ENCODE measurements around the gene ZNF132.
"Not testable (repeated sequence)": the region's sequence is repeated elsewhere in the genome, so short reads cannot be mapped to it uniquely, and the experiment has no call there.

Gene ZNF132

DNA sequence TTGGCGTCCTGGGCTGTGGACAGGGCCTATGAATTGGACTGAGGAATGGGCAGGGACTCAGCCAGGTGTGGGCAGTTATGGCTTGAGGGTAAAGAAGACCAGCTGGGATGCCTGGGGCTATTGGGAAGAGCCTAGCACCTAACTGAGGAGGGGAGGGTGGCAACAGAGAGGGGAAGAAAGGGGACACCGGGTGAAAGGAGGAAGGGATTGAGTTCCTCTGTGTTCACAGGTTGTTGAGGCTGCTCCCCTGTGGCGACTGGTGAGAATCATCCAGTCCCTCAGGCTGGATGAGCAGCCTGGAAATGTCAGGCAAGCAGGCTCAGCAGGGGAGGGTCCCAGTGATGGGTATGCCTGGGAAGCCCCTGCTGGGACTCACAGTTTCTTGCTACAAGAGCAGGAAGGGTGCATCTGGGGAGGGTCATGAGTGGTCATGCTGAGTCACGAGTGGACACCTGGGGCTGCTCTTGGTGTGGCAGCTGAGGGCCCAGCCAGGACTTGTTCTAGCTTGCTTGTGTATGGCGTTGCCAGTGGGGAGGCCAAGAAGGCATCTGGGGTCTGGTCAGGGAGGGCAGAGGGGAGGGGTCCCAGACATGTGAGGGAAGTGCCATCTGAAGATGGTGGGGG lies 28.4 kb upstream of the ZNF132 start:
- no peak for DNase-seq (ENCODE audit: low read depth in 3 of 3, low spot score in 1 of 3)

DNA sequence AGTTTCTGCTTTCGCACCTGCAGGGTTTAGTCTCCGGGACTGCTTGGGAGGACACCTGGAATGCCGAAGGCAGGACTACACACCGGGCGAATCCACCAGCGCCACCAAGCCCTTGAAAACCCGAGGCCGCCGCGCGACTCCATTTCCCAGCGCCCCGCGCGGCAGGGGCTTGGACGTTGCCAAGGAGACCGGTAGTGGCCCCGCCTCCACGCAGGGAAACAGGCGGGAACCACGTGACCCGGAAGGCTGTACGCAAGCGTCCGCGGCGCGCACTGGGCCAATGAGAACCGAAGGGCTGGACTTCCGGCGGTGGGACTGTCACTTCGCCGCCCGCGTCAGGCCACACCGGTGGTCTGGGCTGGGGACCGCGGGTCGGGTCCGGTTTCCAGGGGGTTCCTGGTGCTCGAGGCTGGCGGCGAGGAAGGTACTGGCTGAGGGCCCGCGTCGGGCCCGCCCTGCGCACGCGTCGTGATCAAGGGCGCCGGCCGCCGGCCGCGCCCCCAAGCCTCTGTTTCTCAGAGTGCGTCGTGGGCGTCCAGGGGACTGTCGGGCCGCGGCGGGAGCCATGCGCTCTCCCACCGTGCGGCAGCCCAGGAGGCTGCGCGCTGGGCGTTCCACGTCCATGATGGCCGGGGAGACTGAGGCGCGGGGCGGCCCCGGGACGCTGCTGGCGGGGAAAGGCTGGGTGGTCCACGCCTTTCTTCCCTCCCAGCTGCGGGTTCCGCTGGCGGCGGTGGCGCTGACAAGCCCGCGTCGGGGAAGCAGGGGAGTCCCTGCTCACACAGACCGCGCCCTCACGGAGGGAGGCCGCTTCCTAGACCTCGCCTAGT lies 27.0 kb upstream of the ZNF132 start, which contains the start of gene ZNF324:
ZNF324 (plus strand) TSS at position 321 of the 830 bp plus-strand sequence. CDS start 2,106 bp downstream, outside the sequence.
- DNase-seq (ENCODE audit: low read depth in 3 of 3, low spot score in 1 of 3), result peak; percentile 89 to 94 (median 91)

DNA sequence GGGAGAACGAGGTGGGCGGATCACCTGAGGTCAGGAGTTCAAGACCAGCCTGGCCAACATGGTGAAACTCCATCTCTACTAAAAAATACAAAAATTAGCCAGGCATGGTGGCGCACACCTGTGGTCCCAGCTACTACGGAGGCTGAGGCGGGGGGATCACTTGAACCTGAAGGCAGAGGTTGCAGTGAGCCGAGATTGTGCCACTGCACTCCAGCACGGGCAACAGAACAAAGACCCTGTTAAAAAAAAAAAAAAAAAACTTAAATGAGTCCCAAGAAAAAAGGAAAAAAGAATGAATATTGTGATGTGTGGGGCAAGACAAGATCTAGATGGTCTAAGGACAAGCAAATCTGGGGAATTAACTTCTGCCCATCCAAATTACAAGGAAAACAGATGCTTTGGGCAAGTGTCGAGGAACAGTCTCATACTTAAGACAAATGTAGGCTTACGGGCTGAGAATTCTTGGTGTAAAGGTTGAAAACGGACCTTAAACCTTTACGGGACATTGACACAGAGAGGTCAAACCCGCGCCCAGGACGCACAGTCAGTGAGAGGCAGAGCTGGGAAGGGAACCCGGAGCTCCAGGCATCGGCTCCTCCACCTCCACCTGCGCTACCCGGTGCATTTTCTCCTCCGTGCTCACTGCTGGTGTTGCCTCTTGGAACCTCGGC lies 26.3 kb upstream of the ZNF132 start:
- no peak for DNase-seq (ENCODE audit: low read depth in 3 of 3, low spot score in 1 of 3)

DNA sequence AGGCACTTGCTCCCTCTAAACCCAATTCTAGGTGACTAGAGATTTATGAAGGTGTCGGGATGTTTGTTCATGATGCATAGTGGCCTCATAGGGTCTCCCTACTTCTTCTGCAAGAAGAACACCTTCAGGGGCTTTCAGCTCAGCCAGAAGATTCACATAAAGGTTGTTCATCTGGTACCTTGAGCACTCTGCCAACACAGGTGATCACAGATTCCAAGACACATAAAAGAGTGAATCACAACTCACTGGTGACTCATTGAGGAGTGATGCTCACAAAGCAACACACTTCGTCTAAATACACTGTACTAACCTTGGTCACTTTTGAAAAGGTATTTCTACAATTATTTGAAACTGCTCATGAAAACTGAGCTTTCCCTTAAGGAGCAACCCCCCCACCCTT lies 20.1 kb upstream of the ZNF132 start:
- no peak for DNase-seq (ENCODE audit: low read depth in 3 of 3, low spot score in 1 of 3)

DNA sequence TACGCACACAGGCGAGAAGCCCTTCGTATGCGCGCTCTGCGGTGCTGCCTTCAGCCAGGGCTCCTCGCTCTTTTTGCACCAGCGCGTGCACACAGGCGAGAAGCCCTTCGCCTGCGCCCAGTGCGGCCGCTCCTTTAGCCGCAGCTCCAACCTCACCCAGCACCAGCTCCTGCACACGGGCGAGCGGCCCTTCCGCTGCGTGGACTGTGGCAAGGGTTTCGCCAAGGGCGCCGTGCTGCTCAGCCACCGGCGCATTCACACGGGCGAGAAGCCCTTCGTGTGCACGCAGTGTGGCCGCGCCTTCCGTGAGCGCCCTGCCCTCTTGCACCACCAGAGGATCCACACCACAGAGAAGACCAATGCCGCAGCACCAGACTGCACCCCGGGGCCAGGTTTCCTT lies 16.2 kb upstream of the ZNF132 start:
- no peak for DNase-seq (ENCODE audit: low read depth in 3 of 3, low spot score in 1 of 3)

DNA sequence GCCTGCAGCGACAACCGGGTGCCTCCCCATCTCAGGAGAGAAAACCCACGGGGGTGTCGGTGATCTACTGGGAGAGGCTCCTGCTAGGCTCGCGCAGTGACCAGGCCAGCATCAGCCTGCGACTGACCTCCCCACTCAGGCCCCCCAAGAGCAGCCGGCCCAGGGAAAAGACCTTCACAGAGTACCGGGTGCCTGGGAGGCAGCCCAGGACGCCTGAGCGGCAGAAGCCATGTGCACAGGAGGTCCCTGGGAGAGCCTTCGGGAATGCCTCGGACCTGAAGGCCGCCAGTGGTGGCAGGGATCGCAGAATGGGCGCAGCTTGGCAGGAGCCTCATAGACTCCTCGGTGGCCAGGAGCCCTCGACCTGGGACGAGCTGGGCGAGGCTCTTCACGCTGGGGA lies 15.4 kb upstream of the ZNF132 start:
- no peak for DNase-seq (ENCODE audit: low read depth in 3 of 3, low spot score in 1 of 3)

DNA sequence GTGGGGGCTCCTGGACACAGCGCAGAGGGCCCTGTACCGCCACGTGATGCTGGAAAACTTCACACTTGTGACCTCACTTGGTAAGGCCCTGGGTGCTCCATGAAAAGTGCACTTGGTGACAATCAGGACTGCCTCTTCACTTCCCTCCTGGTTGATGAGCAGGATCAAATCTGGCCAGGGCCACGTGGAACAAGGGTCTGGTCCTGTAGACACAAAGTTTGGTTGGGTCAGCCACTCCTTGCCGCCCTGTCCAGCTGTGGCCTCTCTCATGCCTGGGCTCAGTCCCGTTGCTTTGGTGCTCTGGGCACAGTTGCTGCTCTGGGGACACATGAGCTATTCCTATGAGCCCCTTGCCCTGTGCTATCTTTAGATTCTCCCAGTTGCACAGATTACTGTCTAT lies 13.8 kb upstream of the ZNF132 start:
- no peak for DNase-seq (ENCODE audit: low read depth in 3 of 3, low spot score in 1 of 3)

DNA sequence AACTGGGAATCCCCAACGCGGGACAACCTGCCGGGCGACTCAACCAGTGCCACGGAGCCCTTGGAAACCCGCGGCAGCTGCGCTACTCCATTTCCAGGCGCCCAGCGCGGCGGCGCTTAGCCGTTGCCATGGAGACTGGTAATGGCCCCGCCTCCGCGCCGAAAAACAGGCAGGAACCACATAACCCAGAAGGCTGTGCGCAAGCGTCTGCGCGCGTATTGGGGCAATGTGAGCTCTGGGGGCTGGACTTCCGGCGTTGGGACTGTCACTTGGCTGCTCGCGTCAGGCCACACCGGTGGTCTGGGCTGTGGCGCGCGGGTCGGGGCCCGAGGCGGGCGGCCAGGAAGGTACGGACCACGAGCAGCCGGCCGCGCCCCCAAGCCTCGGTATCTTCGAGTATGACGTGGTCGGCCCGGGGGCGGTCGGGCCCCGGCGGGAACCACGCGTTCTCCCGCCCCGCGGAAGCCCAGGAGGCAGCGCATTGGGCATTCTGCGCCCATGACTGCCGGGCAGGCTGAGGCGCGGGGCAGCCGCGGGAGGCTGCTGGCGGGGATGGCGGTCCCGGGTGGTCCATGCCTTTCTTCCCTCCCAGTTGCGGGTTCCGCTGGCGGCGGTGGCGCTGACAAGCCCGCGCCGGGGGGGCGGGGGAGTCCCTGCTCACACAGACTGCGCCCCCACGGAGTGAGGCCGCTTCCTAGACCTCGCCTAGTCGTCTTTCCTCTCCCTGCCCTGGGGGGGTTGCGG lies 11.6 kb upstream of the ZNF132 start, which contains the start of gene ZNF324B:
ZNF324B (plus strand) TSS at position 265 of the 744 bp plus-strand sequence. CDS start 2,080 bp downstream, outside the sequence.
- DNase-seq (ENCODE audit: low read depth in 3 of 3, low spot score in 1 of 3), result peak; percentile 88 to 92 (median 89)

DNA sequence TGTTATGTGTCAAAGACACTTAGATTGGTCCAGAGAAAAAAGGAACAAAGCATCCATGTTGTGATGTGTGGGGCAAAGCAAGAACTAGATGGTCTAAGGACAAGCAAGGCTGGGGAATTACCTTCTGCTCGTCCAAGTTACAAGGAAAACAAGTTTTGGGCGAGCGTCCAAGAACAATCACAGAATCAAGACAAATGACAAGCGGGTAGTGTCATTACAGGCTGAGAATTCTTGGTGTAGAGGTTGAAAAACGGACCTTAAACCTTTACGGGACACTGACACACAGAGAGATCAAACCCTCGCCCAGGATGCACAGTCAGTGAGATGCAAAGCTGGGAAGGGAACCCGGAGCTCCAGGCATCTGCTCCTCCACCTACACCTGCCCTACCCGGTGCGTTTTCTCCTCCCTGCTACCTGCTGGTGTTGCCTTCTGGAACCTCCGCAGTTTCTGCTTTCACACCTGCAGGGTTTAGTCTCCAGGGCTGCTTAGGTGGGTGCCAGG lies 11.0 kb upstream of the ZNF132 start:
- DNase-seq (ENCODE audit: low read depth in 3 of 3, low spot score in 1 of 3), result no peak

DNA sequence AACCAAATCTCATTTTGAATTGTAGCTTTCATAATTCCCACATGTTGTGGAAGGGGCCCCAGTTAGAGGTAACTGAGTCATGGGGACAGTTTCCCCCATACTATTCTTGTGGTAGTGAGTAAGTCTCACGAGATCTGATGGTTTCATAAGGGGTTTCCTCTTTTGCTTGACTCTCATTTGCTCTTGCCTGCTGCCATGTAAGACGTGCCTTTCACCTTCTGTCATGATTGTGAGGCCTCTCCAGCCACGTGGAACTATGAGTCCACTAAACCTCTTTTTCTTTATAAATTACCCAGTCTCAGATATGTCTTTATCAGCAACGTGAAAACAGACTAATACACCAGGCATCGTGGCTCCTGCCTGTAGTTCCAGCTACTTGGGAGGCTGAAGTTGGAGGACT lies 10.0 kb upstream of the ZNF132 start:
- not testable (repeated sequence) for DNase-seq (ENCODE audit: low read depth in 3 of 3, low spot score in 1 of 3)

DNA sequence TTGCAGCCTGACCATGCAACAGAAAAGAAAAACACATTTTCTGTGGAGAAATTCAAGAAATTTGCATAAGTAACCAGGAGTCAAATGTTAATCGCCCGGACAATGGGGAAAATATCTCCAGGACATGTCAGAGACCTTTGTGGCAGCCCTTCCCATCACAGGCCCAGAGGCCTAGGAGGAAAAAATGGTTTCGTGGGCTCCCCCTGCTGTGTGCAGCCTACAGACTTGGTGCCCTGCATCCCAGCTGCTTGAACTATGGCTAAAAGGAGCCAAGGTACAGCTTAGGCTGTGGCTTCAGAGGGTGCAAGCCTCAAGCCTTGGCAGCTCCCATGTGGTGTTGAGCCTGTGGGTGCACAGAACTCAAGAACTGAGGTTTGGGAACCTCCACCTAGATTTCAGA lies 8.9 kb upstream of the ZNF132 start:
- not testable (repeated sequence) for DNase-seq (ENCODE audit: low read depth in 3 of 3, low spot score in 1 of 3)

DNA sequence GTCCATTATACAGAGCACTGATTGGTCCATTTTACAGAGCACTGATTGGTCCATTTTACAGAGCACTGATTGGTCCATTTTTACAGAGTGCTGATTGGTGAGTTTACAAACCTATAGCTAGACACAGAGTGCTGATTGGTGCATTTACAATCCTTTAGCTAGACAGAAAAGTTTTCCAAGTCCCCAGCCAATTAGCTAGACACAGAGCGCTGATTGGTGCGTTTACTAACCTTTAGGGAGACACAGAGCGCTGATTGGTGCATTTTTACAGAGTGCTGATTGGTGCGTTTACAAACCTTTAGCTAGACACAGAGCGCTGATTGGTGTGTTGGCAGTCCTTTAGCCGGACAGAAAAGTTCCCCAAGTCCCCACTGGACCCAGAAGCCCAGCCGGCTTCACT lies 3.0 kb upstream of the ZNF132 start:
- DNase-seq (ENCODE audit: low read depth in 3 of 3, low spot score in 1 of 3), result not testable (repeated sequence)

DNA sequence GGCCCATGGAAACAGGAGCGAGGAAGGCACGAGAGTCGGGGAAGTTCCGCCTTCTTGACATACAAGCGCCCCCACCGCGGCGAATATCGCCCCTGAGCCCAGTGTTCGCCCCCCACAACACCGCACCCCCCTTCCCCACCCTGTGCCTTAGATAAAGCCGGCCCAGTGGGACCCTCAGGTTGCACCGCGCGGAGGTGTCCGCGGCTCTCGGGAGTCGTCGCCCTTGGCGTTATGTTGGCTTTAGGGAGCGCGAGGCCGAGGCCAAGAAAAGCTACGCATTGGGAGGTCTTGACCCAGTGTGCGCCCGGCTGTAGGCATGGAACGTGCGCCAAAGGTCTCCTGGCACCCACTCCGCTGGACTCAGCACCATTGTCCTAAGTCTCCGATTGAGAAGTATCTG lies 603 bp upstream of the ZNF132 start:
- no peak for DNase-seq (ENCODE audit: low read depth in 3 of 3, low spot score in 1 of 3)

DNA sequence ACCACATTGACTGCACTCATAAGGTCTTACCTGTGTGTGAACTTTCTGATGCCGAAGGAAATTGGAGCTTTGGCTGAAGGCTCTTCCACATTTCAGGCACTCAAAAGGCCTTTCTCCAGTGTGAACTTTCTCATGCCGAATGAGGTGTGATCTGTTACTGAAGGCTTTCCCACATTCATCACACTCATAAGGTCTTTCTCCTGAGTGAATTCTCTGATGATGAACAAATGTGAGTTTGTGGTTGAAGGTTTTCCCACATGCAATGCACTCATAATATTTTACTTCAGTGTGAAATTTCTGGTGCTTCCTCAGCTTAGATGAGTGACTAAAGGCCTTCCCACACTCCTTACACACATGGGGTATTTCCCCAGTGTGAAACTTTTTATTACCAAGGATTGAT lies 5.7 kb downstream of the ZNF132 start:
- DNase-seq (ENCODE audit: low read depth in 3 of 3, low spot score in 1 of 3), result no peak

DNA sequence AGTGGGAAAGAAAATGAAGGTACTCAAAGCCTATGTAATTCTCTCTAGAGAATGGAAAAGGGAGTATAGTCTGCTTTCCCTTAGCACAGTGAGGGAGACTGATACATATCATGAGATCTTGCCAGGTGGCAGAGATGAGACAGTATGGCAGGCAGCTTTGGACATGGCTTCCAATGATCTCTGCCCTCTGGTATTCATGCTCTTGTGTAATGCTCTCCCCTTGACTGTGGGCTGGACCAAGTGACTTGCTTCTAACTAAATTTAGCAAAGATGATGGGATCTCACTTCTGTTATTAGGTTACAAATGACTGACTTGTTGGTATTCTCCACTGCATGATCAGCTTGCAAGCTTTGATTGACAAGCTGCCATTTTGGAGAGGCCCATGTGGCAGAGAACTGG lies 10.2 kb downstream of the ZNF132 start:
- DNase-seq (ENCODE audit: low read depth in 3 of 3, low spot score in 1 of 3), result no peak

DNA sequence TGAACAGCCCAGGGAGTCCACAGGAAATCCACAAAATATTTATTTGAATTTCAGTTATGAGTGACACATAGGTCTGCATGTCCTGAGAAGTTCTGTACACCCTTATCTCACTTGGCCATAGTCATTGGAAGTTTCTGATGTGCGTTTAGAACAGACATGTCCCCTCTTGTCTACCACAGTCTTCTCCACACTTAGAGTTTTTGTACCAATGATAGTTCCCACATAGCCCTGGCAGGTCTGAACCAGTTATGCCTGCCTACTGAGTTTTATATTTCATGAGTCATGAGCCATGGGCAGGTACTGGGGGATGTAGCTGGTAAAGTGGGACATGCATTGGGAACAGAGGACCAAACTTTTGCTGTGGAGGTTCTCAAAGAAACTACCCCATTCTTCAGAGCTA lies 11.3 kb downstream of the ZNF132 start:
- no peak for DNase-seq (ENCODE audit: low read depth in 3 of 3, low spot score in 1 of 3)

DNA sequence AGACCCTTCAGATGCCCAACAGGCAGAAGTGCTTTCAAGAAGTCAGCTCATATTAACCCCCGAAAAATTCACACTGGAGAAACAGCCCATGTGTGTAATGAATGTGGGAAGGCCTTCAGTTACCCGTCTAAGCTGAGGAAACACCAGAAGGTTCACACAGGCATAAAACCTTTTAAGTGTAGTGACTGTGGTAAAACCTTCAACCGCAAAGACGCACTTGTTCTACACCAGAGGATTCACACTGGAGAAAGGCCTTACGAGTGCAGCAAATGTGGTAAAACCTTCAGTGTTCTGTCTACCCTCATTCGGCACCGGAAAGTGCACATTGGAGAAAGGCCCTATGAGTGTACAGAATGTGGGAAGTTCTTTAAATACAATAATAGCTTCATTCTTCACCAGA lies 22.9 kb downstream of the ZNF132 start:
- DNase-seq (ENCODE audit: low read depth in 3 of 3, low spot score in 1 of 3), result no peak

DNA sequence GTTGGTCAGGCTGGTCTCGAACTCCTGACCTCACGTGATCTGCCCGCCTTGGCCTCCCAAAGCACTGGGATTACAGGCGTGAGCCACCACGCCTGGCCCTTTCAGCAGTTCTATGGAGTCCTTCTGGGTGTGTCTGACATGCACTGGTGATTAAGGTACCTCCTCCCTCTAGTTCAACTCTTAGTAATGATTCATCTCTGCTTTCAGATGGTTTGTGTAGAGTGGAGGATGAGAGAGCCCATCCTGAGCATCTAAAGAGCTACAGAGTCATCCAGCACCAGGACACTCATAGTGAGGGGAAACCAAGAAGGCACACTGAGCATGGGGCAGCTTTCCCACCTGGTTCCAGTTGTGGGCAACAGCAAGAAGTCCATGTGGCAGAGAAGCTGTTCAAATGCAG lies 23.3 kb downstream of the ZNF132 start:
- no peak for DNase-seq (ENCODE audit: low read depth in 3 of 3, low spot score in 1 of 3)

DNA sequence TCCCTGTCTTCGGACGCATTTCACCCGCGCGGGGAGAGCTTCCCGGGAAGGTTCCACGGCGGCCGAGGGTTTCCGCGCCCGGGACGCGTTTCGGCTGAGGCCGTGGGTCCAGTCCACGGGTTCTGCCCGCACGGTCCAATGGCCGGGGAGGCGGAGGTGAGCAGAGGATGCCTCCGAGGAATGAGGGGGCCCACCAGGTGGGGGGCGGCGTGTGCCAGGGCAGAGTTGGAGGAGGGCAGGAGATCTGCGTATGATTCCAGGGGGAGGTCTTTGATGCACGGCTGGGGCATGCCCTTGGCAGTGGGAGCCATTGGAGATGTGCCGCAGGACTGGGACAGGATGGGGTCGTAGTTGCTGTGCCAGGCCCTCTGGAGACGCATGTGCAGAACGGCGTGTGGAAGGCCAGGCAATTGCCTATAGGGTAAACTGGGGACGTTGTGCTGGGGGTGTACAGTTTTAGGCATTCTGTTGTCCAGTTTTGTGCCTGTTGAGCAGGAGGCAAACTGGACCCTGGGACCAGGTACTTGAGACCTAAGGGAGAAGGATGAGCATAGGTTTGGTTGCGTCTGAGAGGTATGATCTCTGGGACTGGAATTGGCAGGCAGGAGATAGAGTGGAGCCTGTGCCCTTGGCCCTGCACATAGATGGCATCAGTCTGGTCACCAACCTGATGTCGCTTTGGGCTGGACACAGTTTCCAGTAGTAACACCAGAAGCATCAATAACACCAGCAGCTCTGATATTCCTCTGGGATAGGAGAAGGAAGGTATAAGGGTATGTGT lies 30.8 kb downstream of the ZNF132 start:
- no peak for DNase-seq (ENCODE audit: low read depth in 3 of 3, low spot score in 1 of 3)
